HG03097 (cell line): ENCODE data around the gene PHAF1.

Experiments used
- ATAC-seq: cut with Tn5 transposase; IDR thresholded peaks from one replicate; pipeline ENCODE4 v1.9.1; 2021; ENCODE audit not compliant: unreplicated experiment, low FRiP score

The PHAF1 gene

DNA sequence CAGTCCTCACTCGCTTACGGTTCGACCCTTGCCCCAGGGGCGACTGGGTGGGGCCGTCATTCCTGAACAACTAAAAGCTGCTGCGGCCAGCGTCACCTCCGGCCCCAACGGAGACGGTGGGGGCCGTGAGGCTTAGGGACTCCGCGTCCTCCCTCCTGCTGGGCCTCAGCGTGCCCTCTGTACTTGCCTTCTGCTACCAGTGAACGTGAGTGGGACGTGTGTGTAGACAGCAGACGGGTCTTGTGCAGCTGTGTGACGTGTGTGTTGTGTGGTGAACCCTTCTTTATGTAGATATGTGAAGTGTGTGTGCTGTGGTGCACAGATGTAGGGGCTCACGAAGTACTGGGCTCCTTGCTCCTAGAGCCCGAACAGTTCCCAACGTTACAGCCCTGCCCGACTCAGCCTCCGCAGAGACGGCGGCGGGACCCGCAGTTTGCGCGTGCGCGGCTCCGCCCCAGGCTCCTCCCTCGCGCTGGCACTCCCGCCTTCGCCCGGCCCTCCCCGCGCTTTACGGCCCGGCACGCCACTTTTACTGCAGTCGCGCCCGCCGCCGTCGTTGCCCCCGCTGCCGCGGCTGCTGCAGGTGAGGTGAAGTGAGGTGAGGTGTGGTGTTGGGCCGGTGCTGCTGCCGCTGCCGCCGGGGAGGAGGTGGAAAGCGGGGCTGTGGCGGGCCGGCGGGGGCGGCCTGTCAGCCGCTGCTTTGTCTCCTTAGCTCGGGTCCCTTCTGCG is at the start of gene PHAF1:
Gene PHAF1, plus strand, starts transcription at position 535 of the 729 bp plus-strand sequence. CDS start 235 bp downstream, outside the sequence.
- peak; percentile 63 for ATAC-seq

GRCh38 chr16:67063008-67063407 is 46.7 kb upstream of the PHAF1 start:
- no peak for ATAC-seq

DNA sequence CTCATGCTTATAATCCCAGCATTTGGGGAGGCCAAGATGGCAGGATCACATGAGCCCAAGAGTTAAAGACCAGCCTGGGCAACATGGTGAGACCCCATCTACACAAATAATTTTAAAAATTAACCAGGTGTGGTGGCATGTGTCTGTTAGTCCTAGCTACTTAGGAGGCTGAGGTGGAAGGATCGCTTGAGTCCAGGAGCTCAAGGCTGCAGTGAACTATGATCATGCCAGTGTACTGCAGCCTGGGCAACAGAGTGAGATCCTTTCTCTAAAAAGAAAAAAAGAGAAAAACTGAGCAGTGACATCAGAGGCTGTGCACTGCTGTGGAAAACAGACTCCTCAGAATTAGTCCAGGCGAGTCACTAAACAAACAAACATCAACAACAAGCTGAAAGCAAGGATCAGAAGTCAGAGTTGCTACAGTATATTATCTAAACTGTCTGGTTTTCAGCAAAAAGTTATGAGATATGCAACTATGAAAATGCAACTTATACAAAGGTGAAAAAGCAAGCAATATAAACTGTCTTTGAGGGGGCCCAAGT is 41.5 kb upstream of the PHAF1 start:
- ATAC-seq, result no peak

GRCh38 chr16:67071476-67072048 is 38.2 kb upstream of the PHAF1 start:
- no peak for ATAC-seq

DNA sequence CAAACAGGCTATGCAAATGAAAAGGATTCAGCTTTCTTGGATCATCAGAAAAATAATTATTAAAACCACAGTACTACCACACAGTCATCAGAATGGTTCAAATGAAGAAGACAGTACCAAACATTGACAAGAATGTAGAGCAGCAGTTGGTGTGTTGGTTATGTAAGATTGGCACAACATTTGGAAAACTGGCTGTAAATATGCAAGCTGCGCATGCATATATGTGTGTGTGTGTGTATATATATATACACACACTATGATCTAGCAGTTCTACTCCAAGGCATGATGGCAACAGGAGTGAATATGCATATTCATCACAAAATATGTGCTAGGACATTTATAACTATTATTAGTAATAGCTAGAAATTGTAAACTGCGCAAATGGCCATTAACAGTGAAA is 34.4 kb upstream of the PHAF1 start:
- no peak for ATAC-seq

DNA sequence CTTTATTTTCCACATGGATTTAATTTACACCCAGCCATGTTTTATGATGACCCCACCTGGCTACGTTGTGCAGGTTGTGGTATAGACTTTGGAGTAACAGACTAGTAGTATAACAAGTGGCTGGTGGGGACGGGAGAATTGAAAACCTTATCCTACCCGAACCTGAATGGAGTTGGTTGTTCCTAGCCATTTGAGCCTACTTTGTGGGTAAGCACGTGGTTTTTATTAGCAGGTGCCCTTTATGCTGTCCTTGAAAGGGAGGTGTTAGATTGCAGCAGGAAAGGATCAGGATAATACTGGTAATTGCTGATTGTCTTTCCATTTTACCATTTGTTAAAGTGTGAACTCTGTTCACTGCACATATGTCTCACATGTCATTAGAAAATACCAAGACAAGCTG is 31.9 kb upstream of the PHAF1 start:
- no peak for ATAC-seq

DNA sequence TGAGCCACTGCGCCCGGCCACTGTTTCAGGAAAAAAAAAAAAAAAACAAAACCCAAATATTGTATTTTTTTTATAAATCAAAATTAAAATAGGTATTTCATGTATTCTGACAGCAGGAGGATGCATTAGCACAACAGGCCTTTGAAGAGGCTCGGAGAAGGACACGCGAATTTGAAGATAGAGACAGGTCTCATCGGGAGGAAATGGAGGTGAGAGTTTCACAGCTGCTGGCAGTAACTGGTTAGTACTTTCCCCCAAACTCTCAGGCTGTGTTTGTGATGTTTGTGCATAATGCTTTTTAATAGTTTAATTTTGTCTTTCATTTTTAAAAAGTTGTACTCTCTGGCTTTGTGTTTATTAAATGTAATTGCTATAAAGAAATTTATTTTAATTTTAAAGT is 27.6 kb upstream of the PHAF1 start:
- ATAC-seq, result no peak

DNA sequence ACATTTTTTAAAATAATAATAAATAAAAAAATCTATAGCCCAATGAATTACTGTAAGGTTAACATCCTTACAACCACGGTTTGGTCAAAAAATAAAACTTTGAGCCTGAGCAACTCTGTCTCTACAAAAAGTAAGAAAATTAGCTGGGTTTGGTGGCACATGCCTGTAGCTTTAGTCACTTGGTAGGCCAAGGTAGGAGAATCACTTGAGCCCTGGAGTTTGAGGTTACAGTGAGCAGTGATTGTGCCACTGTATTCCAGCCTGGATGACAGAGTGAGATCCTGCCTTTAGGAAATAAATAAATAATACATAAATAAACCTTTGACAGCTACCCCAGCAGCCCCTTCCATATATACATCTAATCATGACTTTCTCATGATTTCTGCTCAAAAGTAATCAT is 26.9 kb upstream of the PHAF1 start:
- no peak for ATAC-seq

GRCh38 chr16:67084345-67085028 is 25.3 kb upstream of the PHAF1 start:
- ATAC-seq, result no peak

- no peak for ATAC-seq
Observed at GRCh38 chr16:67086822-67087221, 22.9 kb upstream of the PHAF1 start.

DNA sequence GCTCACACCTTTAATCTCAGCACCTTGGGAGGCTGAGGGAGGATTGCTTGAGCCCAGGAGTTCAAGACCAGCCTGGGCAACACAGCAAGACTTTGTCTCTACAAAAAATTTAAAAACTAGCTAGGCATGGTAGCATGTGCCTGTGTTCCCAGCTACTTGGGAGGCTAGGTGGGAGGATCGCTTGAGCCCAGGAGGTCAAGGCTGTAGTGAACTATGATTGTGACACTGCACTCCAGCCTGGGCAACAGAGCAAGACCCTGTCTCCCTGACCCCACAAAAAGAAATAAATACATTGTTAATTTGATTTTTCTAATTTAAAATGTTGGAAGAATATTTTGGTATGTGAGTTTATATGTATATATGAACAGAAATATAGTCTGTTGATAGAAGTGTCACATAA is 22.4 kb upstream of the PHAF1 start:
- ATAC-seq, result no peak

DNA sequence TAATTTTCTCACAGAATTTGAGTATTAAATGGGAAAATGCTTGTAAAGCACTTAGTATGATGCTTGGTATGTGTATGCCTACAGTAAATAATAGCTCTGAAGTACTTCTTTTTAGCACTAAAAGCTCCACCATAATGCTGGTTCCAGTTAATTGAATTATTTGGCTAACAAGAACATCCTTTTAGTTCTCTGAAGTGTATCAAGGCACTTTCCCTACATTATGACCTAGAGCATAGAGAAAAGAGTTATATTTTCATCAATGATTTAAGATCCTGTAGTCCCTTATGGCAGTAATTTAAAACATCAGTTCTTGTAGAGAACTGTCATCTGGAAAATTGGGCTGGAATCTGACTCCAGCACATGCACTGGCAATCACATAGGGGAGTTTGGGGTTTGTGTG is 21.9 kb upstream of the PHAF1 start:
- no peak for ATAC-seq

GRCh38 chr16:67088551-67088950 is 21.2 kb upstream of the PHAF1 start:
- ATAC-seq, result no peak

GRCh38 chr16:67089101-67089500 is 20.6 kb upstream of the PHAF1 start:
- no peak for ATAC-seq

GRCh38 chr16:67091906-67092566 is 17.7 kb upstream of the PHAF1 start:
- ATAC-seq, result no peak

DNA sequence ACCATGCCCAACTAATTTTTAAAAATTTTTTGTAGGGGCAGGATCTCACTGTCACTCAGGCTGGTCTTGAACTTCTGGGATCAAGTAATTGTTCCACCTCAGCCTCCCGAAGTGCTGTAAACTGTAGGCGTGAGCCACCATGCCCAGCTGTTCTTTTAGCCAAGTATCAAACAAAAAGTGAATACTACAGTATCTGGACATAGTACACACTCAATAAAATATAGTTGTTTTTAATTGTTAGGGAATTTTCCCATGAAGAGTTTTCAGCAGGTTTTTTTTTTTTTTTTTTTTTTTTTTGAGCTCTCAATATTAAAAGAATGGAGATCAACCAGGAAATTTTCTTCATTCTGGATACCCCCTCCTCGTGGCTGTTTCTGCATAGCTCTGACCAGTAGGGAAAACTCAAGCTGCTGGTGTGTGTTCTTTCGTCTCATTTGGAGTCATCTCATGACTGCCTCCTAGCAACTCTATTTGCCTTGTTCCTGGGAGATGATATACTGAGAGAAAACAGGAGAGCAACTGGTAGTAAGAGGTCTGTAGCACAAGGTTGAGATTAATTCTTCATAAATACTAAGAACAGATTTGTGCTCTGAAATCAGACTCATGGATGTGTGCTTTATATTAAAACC is 16.5 kb upstream of the PHAF1 start:
- no peak for ATAC-seq

DNA sequence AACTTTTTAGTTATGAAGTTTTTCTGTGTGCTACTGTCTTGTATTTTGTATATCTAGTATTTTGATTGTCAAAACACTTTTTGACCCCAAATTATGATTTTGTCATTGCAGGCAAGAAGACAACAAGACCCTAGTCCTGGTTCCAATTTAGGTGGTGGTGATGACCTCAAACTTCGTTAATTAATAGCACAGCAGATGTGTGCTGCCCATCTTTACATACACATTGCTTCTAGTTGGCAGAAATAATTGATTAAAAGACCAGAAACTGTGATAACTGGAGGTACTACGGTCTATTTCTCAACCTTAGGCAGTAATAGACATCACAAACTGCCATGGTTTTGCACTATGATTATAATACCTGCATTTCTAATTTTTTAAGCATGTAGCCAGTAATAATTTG is 11.1 kb upstream of the PHAF1 start:
- ATAC-seq, result no peak

- ATAC-seq, result no peak
Observed at GRCh38 chr16:67100569-67101310, 9.0 kb upstream of the PHAF1 start.

DNA sequence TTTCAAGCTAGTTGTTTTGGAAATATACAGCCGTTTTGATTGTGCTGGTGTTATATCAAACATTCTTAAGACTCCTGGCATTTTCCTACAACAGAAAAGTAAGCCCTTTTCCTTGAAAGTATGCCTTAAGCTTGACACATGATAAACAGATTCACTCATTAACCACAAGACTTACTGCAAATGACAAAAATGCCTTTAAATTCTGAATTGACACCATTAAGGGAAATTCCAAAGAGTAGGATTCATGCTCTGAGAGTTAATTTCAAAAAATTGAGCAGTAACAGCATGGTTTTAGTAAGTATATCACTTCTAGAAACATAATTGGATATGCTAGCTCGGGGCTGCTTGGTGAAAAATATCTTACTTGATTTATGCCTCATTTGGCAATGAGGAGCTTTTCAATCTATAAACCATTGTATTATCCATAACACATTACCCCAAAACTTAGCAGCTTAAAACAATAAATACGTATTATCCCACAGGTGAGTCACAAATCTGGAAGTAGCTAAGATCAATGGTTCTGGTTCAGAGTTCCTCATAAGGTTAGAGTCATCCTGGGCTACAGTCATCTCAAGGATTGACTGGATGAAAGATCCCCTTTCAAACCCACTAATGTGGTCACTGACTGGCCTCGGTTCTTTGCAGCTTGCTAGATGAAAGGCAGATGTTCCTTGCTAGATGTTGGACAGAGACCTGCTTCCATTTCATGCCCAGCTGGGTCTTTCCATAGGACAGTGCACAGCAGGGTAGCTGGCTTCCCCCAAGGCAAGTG is 8.2 kb upstream of the PHAF1 start:
- ATAC-seq, result no peak
